GM19035 (cell line): Measurements from ENCODE around the gene FBLN1.
"Not testable (repeated sequence)": the region's sequence is repeated elsewhere in the genome, so short reads cannot be mapped to it uniquely, and the experiment has no call there.

Experiments used
- ATAC-seq: cut with Tn5 transposase; IDR thresholded peaks from one replicate; pipeline ENCODE4 v1.9.1; 2021; ENCODE audit not compliant: unreplicated experiment

FBLN1 gene

DNA sequence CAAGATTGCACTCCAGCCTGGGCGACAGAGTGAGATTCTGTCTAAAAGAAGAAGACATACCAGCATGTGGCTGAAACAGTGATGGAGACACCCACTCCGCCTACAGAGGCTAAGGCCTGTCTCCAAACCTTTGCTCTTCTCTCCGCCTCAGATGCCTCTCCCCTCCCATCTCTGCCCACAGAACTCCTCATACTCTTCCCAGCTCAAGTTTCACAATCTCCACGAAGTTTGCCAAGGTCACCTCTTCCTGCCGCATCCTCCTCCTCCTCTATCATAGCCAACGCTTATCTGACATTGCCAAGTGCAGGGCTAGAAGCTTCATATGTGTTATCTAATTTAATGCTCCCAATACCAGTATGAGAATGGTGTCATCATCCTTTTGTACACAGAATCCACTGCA, 25.9 kb upstream of the FBLN1 start:
- no peak for ATAC-seq

DNA sequence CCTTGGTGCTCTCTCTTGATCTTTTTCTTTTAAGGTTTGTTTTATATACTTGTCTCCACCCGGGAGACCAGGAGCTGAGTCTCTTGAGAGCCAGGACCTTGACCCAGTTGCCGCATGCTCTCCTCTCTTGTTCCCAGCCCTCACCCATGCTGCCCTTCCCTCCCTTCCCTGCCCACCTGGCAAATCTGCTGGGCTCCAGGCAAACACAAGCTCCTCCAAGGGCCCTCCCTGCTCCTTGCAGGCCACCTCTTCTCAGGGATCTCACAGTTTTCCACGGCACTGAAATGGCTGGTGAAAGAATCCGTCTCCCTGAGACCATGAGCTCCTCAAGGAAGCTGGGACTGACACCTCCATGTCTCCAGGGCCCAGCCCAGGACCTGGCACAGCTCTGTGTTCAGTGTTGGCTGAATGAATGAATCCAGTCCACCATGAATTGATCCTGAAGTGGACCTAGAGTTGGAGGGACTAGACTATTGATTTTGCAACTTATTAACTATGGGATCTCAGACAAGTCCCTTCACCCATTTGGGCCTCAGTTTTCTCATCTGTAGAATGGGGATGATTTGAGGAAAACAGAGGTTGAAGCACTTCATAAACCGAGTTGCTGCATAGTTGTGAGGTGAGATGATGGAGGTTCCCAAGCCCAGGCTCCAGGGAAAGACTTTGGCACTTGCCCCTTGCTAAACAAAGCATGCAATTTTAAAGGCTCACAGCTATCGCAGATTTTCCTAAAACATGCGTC, 25.1 kb upstream of the FBLN1 start:
- ATAC-seq, result no peak

DNA sequence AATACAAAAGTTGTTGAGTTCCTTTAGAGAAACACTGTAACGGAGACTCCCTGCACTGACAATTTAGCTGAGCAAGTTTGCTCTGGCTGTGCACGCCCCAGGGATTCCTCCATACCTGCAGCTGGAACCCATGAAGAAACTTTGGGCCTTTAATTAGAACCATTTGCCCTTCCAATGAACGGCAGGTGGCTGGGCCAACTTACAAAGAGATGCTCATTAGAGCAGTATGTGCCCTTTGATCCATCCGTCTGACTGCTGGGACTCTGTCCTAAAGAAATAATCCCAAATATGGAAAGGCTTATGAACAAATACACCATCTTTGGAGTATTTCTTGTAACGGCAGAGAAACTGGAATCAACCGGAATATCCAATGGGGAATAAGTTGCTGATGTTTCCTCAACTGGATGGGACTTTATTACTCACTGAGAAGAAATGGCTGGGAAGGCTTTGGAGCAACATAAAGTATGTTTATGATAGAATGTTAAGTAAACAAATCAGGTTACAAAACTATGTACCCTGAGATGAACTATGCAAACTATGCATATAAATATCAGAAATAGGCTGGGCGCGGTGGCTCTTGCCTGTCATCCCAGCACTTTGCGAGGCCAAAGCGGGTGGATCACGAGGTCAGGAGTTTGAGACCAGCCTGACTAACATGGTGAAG, 24.4 kb upstream of the FBLN1 start:
- no peak for ATAC-seq

DNA sequence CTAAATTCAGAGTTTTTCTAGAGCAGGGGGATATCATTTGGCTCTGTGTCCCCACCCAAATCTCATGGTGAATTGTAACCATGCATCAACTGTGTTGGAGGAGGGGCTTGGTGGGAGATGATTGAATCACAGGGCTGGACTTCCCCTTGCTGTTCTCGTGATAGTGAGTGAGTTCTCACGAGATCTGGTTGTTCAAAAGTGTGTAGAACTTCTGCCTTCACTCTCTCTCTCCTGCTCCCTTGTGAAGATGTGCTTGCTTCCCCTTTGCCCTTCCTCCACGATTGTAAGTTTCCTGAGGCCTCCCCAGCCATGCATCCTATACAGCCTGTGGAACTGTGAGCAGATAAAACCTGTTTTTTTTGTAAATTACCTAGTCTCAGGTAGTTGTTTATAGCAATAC, 22.0 kb upstream of the FBLN1 start:
- no peak for ATAC-seq

DNA sequence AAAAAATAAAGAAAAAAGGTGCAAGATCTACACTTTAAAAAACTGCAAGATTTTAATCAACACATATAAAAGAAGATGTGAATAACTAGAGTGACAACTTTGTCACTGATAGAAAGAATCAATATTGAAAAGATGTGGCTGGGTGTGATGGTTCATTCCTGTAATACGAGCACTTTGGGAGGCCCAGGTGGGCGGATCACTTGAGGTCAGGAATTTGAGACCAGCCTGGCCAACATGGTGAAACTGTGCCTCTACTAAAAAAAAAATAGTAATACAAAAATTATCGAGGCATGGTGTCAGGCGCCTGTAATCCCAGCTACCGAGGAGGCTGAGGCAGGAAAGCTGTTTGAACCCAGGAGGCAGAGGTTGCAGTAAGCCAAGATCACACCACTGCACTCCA, 21.0 kb upstream of the FBLN1 start:
- ATAC-seq, result no peak

DNA sequence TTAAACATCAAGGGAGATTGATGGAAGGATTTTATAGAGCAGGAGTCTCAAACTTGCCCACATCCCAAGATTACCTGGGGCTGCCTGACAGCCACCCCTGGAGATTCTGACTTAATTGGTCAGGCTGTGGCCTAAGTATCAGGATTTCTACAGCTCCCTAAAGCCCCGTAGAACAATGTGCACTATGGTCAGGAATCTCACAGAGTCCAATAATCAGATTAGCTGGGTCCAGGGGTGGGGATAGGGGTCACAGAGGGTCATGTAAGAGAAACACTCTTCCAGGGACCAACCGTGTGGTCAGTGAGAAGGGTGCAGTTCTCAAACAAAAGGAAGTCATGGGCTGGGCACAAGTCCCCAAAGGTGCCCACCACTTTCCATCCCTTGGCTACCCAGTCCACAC, 20.5 kb upstream of the FBLN1 start:
- no peak for ATAC-seq

DNA sequence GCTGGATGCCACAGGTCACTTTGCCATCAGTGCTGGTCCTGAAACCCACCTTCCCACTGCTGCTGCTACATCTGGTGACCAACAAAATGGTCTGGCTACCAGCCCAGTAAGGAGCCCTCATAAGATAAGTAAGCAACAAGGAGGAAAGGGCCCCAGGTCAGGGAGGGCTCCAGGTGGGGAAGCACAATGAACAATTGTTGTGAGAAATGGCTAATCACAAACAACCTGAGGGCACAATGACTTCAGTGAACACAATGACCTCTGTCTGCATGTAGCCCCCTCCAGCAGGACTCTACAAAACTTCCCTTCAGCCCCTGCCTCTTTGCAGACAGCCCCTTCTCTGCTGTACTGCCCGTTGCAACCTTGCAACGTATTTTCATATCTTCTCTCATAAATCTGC, 19.4 kb upstream of the FBLN1 start:
- ATAC-seq, result no peak

DNA sequence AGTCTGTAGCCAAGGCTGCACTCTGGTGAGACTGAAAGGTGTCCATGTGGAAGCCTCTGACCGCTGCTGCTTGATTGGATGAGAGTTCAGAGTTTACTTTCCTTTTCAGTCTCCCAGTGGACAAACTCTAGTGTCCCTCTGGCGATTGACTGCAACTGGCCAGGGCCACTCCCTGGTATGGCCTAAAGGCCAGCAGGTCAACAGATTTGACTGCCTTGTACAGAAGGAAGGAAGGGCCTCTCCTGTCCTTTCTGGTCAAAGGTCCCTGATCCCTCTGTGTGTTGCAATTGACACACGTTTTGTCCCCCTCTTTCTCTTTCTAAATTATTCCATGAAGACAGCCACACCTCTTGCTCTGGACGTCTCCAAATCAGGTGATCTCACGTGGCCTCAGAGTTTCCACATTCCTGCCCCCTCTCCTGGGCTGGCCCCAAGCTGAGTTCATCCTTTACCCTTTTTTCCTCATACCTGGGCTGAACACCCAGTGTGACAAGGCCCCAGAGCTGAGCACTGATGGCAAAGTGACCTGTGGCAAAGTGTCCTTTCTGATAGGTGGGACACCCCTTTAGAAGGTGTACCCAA, 18.7 kb upstream of the FBLN1 start:
- ATAC-seq, result no peak

DNA sequence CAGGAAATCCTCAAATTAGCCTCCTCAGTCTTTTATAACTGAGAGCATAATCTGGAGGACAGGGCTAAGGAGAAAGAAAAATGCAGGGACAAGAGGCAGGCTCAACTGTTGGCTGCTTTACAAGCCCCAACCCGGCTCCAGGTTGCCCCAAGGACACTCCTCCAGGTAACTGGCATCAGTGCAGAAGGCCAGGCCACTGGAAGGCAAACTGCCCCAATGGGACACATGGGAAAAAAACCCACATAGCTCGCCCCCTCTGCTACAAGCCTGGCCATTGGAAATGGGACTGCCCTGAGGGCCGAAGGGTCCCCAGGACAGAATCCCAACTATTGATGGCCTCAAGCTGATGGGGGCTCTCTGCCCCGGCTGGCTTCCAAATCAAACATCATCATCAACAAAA, 17.9 kb upstream of the FBLN1 start:
- no peak for ATAC-seq

DNA sequence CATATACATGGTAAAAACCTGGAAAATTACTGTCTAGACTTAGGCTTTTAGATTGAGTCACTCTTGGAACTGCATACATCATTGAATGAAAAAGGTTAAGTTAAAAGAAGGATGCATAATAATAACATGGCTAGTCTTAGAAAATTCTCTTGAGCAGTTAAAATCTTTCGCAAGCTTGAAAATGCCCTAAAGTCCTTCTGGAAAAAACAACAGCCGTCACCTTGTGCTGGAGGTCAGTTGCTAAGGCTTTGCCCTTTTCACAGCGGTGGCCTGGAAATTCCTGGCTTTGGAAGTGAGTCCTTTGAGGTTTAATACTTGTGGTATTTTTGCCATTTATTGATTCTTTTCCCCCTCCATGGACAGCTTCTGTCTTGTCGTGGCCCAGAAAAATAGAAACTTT, 17.4 kb upstream of the FBLN1 start:
- no peak for ATAC-seq

DNA sequence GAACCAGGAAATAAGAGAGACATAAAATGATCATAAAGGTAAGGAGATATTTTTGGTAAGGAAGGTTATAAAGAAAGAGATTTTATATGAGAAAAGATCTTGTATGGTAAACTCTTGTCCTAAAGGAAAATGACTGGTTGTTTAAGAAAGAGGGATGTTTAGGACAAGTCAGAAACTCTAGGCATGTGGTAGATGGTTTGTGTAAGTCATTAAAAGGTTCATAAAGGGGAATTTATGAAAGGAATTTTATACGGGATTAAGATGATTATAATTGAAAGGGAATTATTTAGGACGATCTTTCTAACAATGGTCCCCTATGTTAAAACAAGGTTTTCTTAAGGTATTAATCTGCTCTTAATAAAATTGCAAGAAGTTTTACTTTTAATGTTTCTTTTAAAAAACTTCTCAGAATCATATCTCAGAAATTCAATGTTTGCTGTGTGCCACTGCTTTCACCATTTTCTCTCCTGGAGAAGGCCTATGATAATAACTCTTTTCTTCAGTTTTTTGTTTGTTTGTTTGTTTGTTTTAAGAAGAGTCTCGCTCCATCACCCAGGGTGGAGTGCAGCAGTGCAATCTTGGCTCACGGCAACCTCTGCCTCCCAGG, 13.8 kb upstream of the FBLN1 start:
- no peak for ATAC-seq

DNA sequence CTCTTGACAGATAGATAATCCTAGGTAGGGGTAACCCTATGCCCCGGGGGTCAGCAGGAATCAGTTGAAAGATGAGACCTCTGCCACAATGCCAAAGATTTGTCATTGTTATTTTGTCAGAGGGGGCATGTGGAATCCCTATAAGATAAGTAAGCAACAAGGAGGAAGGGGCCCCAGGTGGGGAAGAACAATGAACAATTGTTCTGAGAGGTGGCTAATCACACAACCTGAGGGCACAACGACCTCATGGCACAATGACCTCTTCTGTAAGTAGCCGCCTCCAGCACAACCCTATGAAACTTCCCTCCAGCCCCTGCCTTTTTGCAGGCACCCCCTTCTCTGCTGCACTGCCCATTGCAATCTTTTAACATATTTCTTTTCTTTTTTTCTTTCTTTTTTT, 11.8 kb upstream of the FBLN1 start:
- no peak for ATAC-seq

DNA sequence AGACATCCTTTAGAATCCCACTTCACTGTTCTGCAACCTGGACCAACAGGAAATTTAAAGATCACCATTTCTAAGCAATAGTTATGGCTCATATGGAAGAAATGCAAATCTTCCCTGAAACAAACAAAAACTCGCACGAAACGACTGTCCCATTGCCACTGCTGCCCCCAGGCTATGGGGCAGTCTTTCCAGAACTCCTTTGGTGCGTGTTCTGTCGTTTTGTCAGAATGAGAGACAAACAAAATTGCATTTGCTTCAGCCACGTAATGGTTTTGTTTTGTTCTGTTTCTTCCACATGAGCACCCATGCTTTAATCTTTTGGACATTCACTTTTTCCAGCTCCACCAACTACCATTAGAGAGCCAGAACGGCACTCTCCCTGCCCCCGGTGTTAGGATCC, 10.8 kb upstream of the FBLN1 start:
- no peak for ATAC-seq

DNA sequence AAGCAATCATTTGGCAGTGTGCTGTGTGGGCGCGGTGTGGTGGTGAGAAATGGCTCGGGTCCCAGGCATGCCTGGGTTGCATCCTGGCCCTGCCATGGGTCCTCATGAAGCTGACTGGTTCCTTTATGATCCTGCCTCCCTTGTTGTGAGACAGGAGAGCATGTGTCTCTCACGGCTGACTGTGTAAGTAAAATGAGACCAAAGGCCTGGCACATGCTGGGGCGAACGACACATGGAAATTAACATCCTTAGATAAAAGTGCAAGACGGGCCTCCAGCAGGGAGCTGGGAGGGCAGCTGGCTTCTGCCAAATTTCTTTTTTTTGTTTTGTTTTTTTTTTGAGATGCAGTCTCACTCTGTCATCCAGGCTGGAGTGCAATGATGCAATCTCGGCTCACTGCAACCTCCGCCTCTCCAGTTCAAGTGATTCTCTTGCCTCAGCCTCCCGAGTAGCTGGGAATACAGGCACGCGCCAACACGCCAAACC, 9.4 kb upstream of the FBLN1 start:
- ATAC-seq, result no peak

DNA sequence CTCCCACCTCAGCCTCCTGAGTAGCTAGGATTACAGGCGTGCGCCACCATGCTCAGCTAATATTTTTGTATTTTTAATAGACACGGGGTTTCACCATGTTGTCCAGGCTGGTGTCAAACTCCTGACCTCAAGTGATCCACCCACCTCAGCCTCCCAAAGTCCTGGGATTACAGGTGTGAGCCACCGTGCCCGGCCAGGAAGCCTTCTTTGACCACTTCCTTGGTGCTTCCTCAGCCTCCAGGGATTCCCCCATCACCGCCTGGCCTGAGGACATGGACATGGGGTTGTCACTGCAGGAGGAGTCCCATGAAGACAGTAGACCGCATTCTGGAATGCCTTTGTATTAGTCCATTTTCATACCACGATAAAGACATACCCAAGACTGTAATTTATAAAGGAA, 8.4 kb upstream of the FBLN1 start:
- not testable (repeated sequence) for ATAC-seq

DNA sequence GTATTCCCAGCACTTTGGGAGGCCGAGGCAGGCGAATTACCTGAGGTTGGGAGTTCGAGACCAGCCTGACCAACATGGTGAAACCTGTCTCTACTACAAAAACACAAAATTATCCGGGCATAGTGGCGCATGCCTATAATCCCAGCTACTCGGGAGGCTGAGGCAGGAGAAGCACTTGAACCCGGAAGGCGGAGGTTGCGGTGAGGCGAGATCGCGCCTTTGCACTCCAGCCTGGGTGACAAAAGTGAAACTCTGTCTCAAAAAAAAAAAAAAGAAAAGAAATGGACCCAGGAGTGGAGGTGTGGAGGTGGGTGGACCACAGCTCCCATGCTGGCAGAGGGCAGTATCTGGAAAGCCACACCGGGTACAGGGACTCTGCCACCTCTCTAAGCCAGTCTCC, 7.1 kb upstream of the FBLN1 start:
- ATAC-seq, result not testable (repeated sequence)

DNA sequence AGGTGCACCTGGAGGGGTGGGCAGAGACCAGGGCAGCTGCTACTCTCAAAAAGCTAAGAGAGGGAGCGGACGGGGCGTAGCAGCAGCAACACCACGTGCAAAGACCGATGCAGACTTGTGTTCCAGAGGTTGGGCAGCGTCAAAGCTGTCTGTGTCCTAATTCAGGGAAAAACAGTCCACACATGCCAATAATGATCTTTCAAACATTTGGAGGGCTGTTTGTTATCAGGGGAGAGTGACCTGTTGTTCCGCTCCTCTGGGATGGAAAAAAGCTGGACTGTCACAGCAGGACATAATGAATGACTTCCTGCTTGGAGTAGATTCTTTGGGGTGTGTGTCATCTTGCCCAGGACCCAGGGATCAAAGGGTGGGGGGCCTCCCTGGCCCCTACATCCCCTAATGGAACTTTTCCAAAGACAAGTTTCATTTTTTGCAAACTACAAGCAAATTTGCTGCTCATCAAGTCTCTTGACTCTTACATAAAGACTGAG, 6.2 kb upstream of the FBLN1 start:
- no peak for ATAC-seq

DNA sequence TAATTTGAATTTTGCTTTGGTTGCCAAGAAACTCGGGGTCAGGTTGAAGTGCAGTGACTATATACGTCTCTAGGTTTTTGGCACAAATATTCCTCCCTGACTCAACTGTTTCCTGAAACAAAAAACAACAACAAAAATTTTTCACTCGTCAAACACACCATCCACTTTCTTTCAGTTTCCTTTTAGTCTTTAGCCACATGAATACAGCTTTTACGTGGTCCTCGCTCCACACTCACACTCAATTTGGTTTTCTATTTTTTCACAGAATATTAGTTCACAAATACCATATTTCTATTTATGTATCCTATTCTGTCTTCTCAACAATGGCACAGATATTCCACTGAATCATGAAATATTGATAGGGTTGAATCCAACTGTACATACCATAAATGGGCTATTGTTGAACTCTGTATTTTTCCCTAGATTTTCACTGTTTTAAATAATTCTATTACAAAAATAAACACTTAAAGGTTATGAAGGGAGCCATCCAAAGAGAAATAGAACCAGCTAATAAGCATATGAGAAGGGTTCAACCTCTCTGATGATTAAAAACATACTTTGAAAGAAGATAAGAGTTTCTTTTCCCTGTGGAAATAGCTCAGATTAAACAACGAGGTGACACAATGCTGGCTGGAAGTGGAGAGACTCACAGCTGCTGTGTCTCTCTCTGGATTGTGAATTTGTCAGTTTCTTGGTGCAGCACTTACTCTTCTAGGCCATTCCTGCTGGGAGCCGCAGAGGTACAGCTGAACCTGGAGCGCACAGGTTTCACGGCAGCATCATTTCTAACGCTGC, 5.1 kb upstream of the FBLN1 start:
- no peak for ATAC-seq

DNA sequence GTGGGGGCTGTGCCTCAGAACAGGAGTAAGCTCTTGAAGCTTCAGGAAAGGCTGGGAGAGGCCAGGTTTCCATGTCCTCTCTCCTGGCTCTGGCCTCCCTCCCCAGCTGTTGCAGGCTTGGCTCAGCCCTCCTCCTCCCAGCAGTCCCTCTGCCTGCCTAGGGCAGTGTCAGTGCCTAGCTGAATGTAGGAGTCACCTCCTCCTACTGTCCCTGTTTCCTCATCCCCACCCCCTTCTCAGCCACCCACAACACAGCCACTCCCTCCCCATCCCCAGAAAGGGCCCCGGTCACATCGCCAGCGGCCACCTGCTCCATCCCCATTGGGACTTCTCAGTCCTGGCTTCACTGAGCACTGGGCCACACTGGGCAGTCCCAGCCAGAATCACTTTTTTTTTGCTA, 2.9 kb upstream of the FBLN1 start:
- ATAC-seq, result no peak

DNA sequence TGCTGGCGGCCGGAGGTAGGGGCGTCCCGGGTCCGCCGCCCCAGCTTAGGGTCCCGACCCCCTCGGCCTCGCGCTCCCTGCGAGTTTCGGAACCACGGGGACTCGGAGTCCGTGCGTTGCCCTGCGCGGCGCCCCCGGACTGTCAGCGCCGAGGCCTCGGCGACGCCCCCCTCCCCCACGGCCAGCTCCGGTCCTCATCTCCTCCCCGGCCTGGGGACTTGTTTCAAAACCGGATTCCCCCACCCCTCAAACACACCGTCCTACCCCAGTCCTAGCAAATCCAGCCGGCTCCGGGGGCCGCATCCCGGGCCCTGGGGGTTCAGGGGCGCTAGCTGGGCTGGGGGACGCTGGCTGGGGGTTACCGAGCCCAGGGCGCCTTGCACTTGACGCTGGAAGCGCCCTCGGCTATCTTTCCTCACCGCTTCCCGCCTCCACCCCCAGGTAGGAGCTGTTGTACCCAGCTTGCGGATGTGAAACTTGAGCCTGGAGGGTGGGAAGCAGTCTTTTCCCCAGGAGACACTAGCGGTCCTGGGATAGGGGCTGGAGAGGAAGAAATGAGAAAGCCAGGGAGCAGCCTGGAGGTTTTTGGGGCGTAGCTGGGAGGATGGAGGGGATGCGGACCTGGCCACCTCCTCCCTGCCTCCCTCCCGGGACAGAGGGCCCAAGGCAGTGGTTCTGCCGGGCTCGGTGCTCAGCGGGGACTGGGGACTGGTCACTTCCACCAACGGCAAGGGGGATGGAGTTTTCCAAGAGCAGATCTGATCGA, 550 bp downstream of the FBLN1 start:
- ATAC-seq, result no peak
